HG03060 (cell line): Measurements from ENCODE around the gene SLC30A1.
"Not testable (repeated sequence)": the region's sequence is repeated elsewhere in the genome, so short reads cannot be mapped to it uniquely, and the experiment has no call there.

ENCODE experiments used
- ATAC-seq: cut with Tn5 transposase; IDR thresholded peaks from one replicate; pipeline ENCODE4 v1.9.1; 2021; ENCODE audit warnings: low read depth, moderate number of reproducible peaks; ENCODE audit not compliant: unreplicated experiment

The SLC30A1 gene

GRCh38 chr1:211551638-211552460 lies 27.1 kb downstream of the SLC30A1 start:
- no peak for ATAC-seq

- ATAC-seq = no peak
These were observed 29.8 kb downstream of the SLC30A1 start for GRCh38 chr1:211549092-211549711.

DNA sequence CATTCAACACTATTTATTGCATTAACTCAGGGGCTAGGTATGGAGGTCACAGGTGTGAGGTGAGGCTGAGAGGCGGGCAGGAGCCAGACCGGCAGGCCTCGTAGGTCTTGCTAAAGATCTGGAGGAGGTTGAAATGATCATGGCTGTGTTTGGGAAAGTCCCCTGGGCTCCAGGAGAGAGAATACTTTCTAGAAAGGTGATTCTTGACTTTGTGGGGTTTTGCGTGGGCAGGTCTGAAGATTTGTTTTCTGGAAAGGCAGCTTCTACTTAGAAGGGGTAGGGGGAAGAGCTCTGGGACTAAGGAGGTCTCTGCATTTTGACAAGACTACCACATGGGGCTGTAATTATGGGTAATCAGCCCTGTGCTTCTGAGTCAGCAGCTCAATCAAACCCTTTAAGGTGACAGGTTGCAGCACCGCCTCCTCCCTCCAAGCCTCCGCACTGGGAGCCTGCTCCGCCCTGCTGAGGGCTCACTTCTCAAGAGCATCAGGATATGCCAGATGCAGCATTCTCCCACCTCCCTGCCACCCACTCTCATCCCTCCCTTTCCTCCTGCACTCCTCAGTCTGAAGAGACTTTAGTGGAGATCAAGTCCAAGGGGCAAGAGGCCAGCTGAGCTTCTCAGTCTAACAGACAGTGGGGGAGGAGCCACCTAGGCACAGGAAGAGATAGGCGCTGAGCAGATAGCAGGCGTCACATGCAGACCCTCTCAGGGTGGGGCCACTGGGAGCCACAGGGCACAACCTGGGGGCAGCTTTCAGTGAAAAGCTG lies 30.5 kb downstream of the SLC30A1 start:
- no peak for ATAC-seq

GRCh38 chr1:211547710-211548109 lies 31.3 kb downstream of the SLC30A1 start:
- no peak for ATAC-seq

GRCh38 chr1:211546543-211546942 lies 32.4 kb downstream of the SLC30A1 start:
- no peak for ATAC-seq

- ATAC-seq = no peak
These were observed 35.9 kb downstream of the SLC30A1 start for GRCh38 chr1:211543025-211543424.

- ATAC-seq = no peak
These were observed 37.1 kb downstream of the SLC30A1 start for GRCh38 chr1:211541720-211542477.

DNA sequence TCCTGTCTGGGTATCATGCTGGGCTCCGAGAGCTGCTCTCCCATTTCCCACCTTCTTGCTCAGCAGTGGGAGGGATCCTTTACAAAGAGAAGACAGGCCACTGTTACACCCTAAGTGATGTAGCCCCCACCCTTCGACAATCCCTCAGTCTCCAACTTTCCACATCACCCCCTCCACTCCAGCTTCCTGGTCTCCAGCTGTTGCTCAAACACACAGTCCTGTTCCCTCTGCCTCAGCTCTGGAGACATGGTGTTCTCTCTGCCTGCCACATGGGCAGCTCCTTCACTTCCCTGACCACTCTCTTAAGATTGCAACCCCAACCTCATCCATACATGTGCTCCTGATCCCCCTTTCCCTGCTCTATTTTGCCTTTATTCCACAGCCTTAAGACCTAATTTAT lies 37.7 kb downstream of the SLC30A1 start:
- ATAC-seq = no peak

DNA sequence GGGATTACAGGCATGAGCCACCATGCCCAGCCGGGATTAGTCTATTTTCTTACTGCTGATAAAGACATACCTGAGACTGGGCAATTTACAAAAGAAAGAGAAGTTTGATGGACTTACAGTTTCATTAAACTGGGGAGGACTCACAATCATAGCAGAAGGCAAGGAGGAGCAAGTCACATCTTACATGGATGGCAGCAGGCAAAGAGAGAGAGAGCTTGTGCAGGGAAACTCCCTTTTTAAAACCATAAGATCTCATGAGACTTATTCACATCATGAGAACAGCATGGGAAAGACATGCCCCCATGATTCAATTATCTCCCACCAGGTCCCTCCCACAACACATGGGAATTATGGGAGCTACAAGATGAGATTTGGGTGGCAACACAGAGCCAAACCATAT lies 38.1 kb downstream of the SLC30A1 start:
- not testable (repeated sequence) for ATAC-seq

DNA sequence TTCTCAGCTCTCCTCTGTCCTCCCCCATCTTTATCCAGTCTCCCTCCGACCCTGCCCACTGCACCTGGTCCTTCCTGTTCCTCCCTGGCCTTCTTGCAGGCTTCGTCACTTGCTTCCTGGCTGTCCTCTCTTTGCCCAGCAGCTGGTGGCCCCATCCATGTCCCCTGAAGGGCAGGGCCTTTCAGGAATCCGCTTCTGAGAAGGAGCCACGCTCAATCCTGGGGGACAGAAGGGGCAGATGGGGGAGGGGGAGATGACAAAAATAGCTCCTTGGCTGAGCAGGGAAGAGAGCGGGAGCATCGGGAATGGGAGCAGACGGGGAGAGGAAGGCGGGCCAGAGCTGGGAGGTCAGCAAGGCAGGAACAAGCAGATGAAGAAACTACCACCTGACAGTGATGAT lies 40.7 kb downstream of the SLC30A1 start:
- no peak for ATAC-seq

GRCh38 chr1:211537253-211537652 lies 41.7 kb downstream of the SLC30A1 start:
- ATAC-seq = no peak

GRCh38 chr1:211536606-211537005 lies 42.4 kb downstream of the SLC30A1 start:
- ATAC-seq = no peak

GRCh38 chr1:211535346-211535745 lies 43.6 kb downstream of the SLC30A1 start:
- no peak for ATAC-seq

DNA sequence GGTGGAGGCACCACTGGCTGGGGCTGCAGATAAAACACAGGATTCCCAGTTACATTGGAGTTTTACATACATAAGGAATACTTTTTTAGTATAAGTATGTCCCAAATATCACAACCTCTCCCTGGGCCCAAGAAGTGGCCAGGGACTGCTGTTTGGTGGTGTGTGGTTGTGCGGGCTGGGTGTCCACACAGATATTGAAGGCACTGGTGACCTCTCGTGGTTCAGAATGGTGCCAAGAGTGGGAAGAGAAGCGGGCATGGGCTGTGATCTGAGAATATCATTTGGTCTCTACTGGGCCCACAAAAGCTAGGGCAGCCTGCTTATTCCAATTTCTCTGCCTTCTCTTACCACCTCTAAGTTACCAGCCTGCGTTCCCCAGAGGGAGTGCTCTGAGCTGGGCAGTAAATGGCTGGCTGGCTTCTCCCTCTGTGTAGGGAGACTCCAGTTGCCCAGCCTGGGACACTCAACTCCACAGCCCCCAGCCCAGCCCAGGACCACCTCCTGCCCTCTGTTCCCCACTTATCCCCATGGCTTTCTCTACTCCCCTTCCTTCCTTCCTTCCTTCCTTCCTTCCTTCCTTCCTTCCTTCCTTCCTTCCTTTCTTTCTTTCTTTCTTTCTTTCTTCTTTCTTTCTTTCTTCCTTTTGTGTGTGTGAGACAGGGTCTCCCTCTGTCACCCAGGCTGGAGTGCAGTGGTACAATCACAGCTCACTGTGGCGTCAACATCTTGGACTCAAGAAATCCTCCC lies 44.2 kb downstream of the SLC30A1 start:
- ATAC-seq = no peak

DNA sequence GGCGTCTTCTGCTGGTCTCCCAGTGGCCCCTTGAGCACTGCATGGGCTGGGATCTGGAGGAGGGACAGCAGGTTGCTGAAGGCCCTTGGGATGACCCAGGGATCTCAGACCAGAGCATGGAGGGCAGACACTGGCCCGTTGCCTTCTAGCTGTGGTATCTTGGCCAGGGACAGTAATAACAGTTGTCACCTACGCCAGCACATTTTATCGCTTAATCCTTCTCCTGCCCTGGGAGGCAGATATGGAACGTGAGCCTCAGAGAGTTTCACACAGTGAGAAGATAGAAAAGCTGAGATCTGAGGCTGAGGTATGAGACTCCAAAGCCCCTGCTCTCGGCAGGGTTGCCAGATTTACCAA lies 46.9 kb downstream of the SLC30A1 start:
- ATAC-seq = no peak

DNA sequence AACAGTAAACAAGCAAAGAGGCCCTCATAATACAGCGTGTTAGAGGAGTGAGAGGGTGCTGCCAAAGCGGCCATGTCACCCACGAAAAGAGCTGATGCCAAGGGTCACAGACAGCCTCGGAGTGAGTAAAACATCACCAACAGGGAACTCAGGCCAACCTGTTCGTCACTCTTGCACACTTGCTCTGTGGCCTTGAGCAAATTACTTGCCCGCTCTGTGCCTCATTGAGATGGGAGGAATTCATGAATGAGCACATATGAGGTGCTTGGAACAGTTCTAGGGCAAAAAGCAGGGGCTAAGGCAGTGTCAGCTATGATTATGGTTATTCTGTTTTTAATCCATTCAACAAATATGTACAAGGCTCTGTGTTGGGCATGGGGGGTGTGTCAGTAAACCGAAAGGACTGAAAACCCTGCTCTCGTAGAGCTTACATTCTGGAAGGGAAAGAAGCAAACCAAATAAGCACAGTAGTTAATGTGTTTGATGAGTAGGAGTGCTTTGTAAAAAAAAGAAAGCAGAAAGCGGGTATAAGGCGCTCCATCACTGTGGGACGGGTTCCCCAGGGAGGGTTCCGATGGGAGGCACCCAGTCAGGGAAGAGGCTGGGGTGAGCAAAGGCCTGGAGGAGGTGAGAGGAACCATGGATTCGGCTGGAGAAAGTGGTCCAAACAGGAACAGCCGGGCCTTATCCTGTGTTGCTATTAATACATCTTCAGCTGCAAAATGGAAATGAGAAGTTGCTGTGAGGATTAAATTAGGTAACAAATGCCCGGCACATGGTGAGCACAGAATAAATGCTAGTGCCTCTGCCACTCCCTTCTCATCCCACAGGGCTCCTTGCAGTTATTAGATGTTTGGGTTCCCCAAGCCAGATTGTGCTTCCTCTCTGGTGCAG lies 47.5 kb downstream of the SLC30A1 start:
- no peak for ATAC-seq

- ATAC-seq = no peak
These were observed 48.9 kb downstream of the SLC30A1 start for GRCh38 chr1:211530102-211530501.

GRCh38 chr1:211529453-211529852 lies 49.5 kb downstream of the SLC30A1 start:
- ATAC-seq = no peak

DNA sequence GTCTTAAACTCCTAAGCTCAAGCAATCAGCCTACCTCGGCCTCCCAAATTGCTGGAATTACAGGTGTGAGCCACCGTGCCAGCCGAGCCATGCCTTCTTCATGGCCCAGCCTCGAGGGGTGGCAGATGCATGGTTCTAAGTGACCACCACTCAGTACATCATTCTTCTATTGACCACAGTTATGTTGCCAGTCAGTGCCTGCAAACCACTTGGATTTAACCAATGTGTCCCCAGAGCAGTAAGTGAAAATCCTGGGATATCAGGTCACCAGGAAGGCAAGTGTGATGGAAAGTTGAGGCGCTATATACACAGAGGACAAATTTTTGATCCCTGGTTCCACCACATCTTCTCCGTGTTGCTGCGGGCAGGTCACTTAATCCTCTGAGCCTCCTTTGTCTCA lies 50.0 kb downstream of the SLC30A1 start:
- ATAC-seq = no peak
